ENCODE data around the gene ERP29. TPM values are rescaled to one million over a fixed set of nuclear protein-coding genes. Genes with fewer than 3 reads are reported as not detected.

ERP29 gene
- total and polyA plus RNA-seq, 4 donors = 35.6 to 140 (median 57.1) TPM

DNA sequence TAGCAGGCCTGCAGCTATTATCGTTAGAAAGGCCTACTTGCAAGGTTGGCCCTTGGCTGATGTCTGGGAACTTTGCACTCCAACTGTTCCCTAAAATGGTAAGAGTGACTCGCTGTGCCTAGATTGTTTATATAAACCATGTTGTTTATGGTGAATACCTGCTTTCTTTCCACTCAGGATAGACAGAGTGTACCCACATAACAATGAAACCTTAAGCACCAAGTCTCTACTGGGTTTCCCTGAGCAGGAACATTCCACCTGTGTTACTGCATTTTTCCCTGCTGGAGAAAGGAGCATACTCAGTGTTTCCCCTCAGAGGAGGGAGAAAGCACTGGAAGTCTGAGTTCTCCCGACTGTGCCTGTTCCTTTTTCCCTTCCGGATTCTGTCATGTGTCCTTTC lies 32.8 kb downstream of the ERP29 start:
- TF ChIP-seq, protein P1, sequence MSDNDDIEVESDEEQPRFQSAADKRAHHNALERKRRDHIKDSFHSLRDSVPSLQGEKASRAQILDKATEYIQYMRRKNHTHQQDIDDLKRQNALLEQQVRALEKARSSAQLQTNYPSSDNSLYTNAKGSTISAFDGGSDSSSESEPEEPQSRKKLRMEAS (IDR thresholded peaks at IDR 0.05) = no peak
- TF ChIP-seq RXRA (IDR thresholded peaks at IDR 0.05) (no peak), YY1 (IDR thresholded peaks at IDR 0.05) (no peak)
- H3K27ac ChIP-seq (ENCODE audit: low read depth in 1 of 2, low read length in 2 of 2) = no peak overlapping the region
- DNase-seq (ENCODE audit: low spot score) = no peak
- H3K4me3 ChIP-seq (ENCODE audit: low read depth in 1 of 3, low read length in 3 of 3) = no peak overlapping the region
- H3K4me1 ChIP-seq (ENCODE audit: control insufficient read depth in 4 of 4, insufficient read depth in 4 of 4, low read length in 3 of 4) = no peaks in the 10 kb centered on the region
- no peaks in the 10 kb centered on the region for H3K27me3 ChIP-seq (ENCODE audit: control insufficient read depth in 4 of 4, insufficient read depth in 4 of 4, low read length in 3 of 4)
- H3K9ac ChIP-seq (ENCODE audit: low read depth in 1 of 2, low read length in 2 of 2) = no peak overlapping the region
- WGBS = 80% methylated on average over 4 of the region's 4 CpGs
- H3K9me3 ChIP-seq (ENCODE audit: control insufficient read depth in 4 of 4, low read length in 3 of 4) = no peaks in the 10 kb centered on the region
- H3K36me3 ChIP-seq (ENCODE audit: control insufficient read depth in 4 of 4, insufficient read depth in 3 of 4, low read depth in 1 of 4, low read length in 3 of 4) = peaks cover 11 to 70% (median 43%) of the 10 kb centered on the region in 4 donors

DNA sequence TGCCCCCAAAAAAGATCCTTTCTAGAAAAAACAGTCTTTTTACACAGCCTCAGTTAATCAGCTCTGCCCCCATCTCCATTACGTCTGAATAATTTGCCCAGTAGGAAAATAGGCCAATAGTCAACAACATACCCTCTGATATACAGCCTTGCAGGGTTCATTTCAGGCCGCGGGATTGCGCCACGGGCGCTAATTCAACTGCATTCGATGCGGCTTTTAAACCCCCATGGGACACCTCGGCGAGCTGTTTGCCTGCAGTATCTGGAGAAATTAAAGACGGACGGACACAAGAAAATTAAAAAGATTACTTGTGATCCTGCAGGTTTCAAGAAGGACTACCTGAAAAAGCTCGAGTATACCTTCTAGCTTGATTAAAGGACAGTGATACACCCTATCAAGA lies 36.1 kb downstream of the ERP29 start:
- 95% methylated on average over 13 of the region's 13 CpGs for WGBS
- no peak overlapping the region for H3K9ac ChIP-seq (ENCODE audit: low read depth in 1 of 2, low read length in 2 of 2)
- TF ChIP-seq, protein P2, sequence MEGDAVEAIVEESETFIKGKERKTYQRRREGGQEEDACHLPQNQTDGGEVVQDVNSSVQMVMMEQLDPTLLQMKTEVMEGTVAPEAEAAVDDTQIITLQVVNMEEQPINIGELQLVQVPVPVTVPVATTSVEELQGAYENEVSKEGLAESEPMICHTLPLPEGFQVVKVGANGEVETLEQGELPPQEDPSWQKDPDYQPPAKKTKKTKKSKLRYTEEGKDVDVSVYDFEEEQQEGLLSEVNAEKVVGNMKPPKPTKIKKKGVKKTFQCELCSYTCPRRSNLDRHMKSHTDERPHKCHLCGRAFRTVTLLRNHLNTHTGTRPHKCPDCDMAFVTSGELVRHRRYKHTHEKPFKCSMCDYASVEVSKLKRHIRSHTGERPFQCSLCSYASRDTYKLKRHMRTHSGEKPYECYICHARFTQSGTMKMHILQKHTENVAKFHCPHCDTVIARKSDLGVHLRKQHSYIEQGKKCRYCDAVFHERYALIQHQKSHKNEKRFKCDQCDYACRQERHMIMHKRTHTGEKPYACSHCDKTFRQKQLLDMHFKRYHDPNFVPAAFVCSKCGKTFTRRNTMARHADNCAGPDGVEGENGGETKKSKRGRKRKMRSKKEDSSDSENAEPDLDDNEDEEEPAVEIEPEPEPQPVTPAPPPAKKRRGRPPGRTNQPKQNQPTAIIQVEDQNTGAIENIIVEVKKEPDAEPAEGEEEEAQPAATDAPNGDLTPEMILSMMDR (IDR thresholded peaks at IDR 0.05; ENCODE audit: low read depth, low read length, missing input control) = no peak
- TF ChIP-seq RXRA (IDR thresholded peaks at IDR 0.05) (no peak), FOXA1 (IDR thresholded peaks at IDR 0.05) (no peak)

DNA sequence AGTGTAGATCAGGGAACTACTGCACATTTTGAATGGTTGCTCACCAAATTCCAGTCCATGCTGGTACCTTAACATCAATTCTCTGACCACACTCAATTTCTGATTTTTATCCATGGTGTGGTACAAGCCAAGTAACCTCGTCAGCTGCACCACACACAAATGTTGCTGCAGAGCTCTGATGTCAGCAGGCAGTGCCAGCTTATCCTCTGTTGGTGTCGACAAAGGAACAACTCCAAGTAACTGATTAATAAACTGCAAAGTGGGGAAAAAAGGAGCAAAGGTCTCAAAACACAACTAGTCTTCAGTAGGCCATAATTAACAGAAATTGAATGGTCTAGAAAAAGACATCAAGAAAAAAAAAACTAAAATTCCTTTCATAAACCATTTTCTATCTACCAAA lies 47.9 kb downstream of the ERP29 start:
- Histone ChIP-seq H3K27ac (ENCODE audit: low read depth in 1 of 2, low read length in 2 of 2) (no peak overlapping the region), H3K27me3 (ENCODE audit: control insufficient read depth in 4 of 4, insufficient read depth in 4 of 4, low read length in 3 of 4) (no peaks in the 10 kb centered on the region), H3K4me3 (ENCODE audit: low read depth in 1 of 3, low read length in 3 of 3) (no peak overlapping the region), H3K9ac (ENCODE audit: low read depth in 1 of 2, low read length in 2 of 2) (no peak overlapping the region), H3K9me3 (ENCODE audit: control insufficient read depth in 4 of 4, low read length in 3 of 4) (no peaks in the 10 kb centered on the region), H3K36me3 (ENCODE audit: control insufficient read depth in 4 of 4, insufficient read depth in 3 of 4, low read depth in 1 of 4, low read length in 3 of 4) (peaks cover 8 to 56% (median 33%) of the 10 kb centered on the region in 4 donors), H3K4me1 (ENCODE audit: control insufficient read depth in 4 of 4, insufficient read depth in 4 of 4, low read length in 3 of 4) (peaks cover 0 to 5% (median 0%) of the 10 kb centered on the region in 4 donors)
- TF ChIP-seq HNF4A (conservative IDR thresholded peaks at IDR 0.05) (peak; percentile 21 to 25), HNF4G (IDR thresholded peaks at IDR 0.05) (no peak), FOXA1 (IDR thresholded peaks at IDR 0.05) (no peak), SP1 (IDR thresholded peaks at IDR 0.05) (no peak)
- TF ChIP-seq, protein P3, sequence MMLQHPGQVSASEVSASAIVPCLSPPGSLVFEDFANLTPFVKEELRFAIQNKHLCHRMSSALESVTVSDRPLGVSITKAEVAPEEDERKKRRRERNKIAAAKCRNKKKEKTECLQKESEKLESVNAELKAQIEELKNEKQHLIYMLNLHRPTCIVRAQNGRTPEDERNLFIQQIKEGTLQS (IDR thresholded peaks at IDR 0.05) = no peak
- TF ChIP-seq, protein P2 (IDR thresholded peaks at IDR 0.05; ENCODE audit: low read depth, low read length, missing input control) = no peak
- 40% methylated on average over 2 of the region's 2 CpGs for whole genome bisulfite sequencing
- no peak for DNase-seq (ENCODE audit: low spot score)

More for the DNA sequence above, 36.1 kb downstream of the ERP29 start:
- Histone ChIP-seq H3K4me1 (ENCODE audit: control insufficient read depth in 4 of 4, insufficient read depth in 4 of 4, low read length in 3 of 4) (no peaks in the 10 kb centered on the region), H3K36me3 (ENCODE audit: control insufficient read depth in 4 of 4, insufficient read depth in 3 of 4, low read depth in 1 of 4, low read length in 3 of 4) (peaks cover 17 to 72% (median 47%) of the 10 kb centered on the region in 4 donors), H3K4me3 (ENCODE audit: low read depth in 1 of 3, low read length in 3 of 3) (no peak overlapping the region), H3K9me3 (ENCODE audit: control insufficient read depth in 4 of 4, low read length in 3 of 4) (no peaks in the 10 kb centered on the region), H3K27ac (ENCODE audit: low read depth in 1 of 2, low read length in 2 of 2) (no peak overlapping the region), H3K27me3 (ENCODE audit: control insufficient read depth in 4 of 4, insufficient read depth in 4 of 4, low read length in 3 of 4) (no peaks in the 10 kb centered on the region)
- no peak for DNase-seq (ENCODE audit: low spot score)
